HG03097 (cell line): Measurements from ENCODE around the gene TPPP3.

Experiments
- ATAC-seq: cut with Tn5 transposase; IDR thresholded peaks from one replicate; pipeline ENCODE4 v1.9.1; 2021; ENCODE audit not compliant: unreplicated experiment, low FRiP score

The TPPP3 gene

DNA sequence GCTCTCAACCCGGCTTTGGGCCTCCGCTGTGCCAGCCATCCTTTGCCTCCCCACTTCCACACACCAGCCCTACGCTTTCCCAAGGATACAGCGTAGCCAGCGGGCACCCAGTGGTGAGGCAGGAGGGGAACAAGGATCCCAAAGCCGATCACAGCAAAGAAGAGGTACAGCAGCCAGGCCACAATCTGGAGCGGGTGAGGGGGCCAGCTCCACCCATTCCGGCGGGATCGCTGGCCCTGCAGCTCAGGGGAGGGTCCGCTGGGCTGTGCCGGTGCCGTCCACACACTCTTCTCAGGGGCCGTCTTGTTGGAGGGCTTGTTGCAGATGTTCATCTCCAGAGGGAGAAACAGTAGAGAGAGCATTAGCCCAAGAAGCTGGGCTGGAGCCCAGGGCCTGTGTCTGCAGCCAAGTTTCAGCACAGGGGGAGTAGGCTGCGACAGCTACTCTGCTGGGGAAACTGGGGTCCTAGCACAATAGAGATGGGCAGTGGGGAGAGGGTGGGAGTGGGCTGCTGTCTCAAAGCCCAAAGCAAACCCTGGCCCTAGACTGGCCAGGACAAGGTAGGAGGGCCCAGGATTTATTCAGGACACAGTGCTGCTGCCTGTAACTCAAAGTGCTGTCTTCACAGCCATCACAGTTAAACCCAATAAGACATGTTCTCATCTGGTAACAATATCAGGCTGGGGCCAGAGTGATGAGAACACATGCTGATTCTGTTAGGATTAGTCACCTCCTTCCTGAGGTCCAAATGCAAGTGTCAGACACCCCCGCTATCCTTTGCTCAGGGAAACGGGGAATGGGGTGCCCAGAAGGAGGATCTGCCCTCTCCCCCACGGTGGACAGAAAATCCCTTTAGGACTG lies 13.0 kb upstream of the TPPP3 start:
- no peak for ATAC-seq

DNA sequence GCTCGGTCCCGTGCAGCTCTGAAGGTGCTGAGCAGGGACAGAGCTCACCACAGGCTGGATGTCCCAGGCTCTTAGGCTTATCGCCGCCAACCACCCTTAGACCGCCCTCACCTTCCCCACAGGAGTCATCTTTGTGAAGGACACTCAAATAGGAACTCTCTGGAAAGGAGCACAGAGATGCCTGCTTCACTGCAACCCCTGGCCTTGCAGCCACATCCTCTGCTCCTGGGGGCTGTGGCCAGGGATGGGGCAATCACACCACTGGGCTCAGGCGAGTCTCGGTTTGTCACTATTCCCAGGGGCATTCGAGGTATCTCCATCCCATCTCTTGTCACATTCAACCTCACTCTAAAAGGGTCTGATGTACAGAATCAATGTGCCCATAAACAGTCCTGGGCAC lies 12.0 kb upstream of the TPPP3 start:
- no peak for ATAC-seq

- no peak for ATAC-seq
Observed at GRCh38 chr16:67404740-67405226, 11.5 kb upstream of the TPPP3 start.

DNA sequence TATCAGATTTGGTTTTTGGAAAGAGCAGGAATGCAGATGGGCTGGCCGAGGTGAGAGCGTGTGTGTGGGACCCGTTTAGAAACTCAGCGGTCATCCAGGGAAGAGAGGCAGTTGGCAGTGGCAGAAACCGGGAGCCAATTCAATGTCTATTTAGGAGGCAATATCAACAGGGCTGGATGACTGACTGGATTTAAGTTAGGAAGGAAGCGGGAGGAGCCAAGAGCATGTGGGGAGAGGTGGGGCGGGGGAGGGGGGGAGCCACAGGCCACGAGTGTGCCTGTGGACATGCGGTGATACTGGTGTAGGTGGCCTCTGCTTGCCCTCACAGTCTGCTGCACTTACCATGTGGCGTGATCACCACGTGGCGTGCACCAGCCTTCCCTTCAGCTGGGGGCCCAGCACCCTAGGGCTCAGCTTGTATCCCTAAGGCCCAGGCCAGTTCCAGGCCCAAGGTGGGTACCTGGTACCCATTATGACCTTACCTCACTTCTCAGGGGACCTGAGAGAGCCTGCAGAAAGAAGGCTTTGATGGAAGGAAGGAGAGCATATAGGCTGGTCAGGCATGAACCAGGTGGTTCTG lies 10.8 kb upstream of the TPPP3 start:
- ATAC-seq: no peak

GRCh38 chr16:67400901-67401300 lies 7.6 kb upstream of the TPPP3 start:
- ATAC-seq: no peak

- no peak for ATAC-seq
Observed at GRCh38 chr16:67399749-67400704, 6.7 kb upstream of the TPPP3 start.

DNA sequence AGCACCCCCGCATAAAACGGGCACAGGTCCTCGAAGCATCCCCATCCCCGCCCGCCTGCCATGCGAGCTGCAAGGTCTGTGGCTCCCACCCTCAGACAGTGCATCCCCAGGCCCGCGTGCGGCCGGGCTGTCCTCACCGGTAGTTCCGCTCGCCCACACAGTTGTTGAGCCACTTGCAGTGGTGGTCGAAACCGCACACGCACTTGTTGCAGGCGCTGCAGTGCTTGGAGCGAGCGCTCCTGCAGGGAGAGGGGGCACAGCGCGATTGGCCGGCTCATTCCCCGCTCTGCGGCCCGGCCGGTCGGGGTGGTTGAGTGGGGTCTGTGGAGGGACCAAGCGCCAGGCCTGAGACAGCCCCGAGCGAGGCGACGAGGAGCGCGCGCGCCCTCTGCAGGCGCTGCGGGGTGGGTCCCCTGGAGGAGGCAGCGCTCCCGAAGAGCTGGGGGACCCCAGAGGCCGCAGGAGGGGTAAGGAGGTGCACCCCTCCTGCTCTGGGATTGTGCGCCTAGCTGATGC lies 6.0 kb upstream of the TPPP3 start:
- no peak for ATAC-seq

DNA sequence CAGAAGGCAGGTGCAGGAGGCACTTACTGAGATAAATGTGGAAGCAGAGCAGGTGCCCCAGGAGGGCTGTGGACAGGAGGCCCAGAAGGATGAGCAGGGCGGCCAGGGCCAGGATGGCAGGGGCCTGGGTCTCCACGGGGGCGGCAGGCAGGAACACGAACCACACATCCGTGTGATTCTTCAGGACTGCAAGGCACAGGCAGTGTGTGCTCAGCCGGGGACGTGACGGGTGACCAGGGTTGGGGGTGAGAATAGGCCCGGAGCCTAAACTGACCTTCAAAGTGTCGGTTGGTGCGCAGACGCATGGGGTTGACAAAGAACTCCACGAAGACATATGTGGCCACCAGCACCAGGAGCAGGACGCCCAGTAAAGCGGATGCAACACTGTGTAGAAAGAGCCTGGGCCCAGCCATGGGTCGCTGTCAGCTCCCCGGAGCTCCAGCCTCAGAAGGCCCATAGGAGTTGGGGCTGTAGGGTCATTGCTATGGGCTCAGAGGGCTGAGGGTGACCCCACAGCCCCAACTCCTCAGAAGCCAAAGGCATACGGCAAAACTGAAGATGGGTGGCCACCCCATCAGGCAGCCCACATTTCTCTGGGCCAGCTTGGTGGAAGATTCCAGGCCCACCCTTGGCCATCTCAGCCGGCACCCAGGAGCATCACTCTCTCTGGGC lies 5.4 kb upstream of the TPPP3 start:
- ATAC-seq: no peak

DNA sequence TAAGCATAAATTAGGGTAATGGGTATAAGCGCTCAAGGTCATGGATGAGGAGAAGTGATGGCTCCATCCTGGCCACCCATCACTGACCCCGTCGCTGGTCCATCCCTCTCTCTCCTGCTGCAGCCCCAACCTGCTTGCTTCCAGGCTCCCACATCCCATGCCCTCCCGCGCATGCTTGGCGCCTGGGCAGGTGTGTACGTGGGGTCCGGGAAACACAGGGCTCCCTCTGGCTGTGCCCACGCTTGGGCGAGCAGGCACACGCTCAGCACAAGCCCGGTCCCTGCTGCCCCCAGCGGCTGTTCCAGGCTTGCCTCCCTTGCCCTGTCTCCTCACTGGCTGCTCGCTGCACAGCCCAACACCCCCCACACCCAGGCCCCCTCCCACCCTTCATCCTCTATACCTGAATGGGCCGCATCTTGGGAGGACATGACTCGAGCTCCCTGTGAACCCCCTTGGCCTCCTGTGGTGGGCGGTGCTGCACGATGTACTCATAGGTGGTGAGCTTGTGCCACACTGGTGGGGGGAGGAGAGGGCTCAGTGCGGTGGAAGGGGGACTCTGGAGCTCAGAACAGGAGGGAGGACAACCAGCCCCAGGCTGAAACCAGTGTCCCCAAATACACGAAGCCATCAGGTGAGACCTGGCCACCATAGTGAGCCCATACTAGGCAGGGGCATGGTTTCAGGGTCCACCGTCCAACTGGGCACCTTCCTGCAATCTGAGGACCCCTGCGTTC lies 4.7 kb upstream of the TPPP3 start:
- no peak for ATAC-seq

DNA sequence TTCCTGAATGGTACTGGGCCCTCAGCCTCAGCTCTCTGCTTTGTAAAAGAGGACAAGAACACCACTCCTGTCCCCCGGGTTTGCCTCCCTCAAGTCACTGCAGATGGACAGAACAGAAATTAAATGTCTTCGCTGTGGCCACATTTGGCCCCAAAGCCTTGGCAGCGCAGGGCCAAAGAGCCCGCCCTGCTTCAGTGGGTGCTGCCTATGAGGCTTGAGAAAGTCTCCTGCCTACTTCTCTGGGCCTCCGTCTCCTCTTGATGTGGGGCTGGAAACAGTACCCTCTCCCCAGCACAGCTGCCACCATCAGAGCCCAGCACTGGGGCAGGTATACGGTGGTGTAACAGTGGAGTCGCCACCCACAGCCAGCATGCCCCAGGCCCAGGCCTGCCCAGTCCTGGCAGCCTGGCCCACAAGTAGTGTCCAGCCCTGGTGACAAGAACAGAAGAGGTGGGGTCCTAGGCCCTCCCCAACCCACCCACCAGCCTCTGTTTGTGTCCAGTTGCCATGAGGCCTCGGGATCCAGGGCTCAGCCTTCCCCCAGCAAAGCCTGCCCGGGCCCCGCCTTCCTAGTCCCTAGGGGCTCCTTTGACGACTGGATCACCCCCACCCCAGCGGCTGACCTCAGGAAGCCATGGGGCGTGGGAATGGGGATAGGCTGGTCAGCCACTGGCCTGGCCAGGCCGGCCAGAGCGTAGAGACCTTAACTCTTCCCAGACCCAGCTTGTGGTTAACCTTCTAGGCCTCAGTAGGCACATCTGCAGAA lies 3.9 kb upstream of the TPPP3 start:
- no peak for ATAC-seq

GRCh38 chr16:67396159-67397035 lies 3.1 kb upstream of the TPPP3 start:
- no peak for ATAC-seq

DNA sequence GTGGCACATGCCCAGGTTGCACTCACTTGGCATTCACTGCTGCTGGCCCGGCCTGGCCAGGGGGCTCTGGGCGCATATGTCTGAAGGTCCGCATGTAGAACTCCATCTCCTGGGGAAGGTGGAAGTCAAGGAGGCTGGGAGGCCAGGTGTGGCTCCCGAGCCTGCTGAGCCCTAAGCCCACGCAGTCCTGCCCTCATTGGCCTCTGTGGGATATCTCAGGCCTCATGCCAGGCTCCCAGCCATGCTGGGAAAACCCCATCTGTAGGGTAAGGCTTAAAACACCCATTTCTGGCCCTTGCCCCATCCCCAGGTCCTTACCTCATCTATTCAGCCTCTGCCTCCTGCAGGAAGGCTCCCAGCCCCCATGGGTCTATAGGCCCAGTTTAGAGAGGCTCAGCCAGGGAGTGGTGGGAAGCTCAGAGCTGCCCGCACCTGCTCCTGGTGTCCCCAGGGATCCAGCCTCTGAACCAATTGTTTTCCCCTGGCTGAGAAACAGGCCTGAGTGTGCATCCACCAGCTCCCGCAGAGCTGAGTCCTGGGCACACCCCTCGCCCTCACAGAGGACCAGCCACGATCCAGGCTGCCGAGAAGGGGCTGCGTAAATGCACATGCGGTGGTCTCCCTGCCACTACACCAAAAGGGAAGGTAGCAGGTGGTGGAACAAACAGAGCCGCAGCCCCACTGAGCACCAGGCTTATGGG lies 2.3 kb upstream of the TPPP3 start:
- ATAC-seq: no peak

GRCh38 chr16:67395105-67395457 lies 1.8 kb upstream of the TPPP3 start:
- ATAC-seq: no peak

DNA sequence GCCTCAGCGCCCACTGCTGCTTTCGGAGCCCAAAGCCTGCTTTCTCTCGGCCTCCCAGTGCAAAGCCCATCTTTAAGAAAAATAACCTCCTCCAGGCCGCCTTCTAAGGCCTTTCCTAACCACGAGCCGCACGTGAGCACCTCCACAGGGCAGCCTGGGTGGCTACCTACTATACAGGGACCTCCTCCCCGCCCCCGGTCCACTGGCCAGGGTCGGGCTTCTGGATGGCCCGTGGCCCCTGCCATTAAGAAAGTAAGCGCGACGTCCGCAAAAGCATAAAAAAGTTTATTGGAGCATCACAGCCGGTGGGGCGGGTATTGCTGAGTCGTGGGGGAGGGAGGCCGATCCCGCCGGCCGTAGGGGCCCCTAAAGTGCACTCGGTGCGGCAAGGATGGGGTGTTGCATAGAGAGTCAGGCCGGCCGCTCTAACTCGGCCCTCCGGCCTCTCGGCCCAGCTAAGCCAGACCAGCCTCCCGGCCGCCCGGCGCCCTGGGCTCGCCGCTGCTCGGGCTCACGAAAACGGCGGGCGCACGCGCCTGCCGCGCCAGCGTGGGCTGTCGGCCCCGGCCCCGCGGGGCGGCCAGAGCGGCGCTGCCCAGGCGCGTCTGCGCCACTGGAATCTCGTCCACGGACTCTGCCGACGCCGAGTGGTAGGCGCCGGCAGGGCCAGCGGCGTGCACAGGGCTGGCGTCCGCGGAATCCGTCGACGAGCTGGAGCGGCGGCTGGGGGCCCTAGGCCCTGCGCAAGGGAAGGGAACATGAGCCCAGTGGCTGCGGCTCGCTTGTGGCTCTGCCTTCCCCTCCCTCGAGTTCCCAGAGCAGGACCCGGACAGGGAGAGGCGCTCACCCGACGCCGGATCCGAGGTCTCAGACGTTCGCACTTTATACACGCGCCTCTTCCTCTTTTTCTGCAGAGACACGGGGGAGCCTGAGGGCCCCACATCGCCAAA lies 1.1 kb upstream of the TPPP3 start:
- ATAC-seq: no peak

- no peak for ATAC-seq
Observed at GRCh38 chr16:67393788-67394154, 473 bp upstream of the TPPP3 start.

DNA sequence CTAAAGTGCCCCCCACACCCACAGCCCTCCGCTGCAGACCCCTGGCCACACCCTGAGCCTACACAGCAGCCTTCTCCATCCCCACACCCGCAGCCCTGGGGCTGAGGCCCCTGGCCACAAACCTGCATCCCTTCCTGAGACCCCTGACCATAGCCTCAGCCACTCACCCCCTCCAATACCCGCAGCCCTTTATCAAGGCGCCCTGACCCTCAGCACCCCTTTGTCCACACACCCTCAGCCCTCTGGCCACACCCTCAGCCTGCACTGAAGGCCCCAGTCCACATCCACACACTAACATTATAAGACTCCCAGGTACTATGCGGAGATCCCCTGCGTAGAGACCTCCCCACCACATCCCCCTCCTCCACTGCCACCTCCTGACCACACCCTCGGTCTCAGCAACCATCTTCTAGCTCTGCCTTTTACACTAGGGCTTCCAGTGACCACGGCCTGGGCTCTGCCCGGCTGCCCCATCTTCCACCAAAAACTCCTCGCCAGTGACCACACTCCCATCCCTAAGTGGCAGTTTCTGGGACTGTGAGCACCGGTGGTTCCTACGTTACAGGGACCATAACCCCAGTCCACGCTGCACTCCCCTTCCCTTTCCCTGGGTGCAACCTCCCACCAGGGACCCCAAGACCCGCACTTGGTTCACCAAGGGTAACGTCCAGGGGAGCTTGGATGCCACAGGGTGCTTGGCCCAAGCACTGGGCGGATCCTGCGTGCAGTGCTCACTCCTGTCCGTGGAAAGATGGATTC lies 818 bp downstream of the TPPP3 start:
- no peak for ATAC-seq
